ENCODE data around the gene DIO3.
"Not testable (repeated sequence)": the region's sequence is repeated elsewhere in the genome, so short reads cannot be mapped to it uniquely, and the experiment has no call there.

The DIO3 gene

DNA sequence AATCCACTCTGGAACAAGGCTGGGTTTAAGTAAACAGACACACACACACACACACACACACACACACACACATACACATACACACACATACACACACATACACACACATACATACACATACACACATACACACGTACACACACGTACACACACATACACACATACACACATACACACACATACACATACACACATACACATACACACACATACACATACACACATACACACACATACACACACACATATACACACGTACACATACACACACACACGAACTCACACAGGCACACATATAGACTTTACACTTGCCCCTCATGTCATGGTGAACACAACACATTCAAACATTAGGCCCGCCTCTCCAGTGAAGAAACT is 5.6 kb upstream of the DIO3 start:
- H3K9ac ChIP-seq (ENCODE audit: low read length); H3K4me3 ChIP-seq (ENCODE audit: low read length); H3K36me3 ChIP-seq (ENCODE audit: control insufficient read depth, insufficient read depth, low read length); H3K9me3 ChIP-seq (ENCODE audit: control insufficient read depth, low read length); H3K4me1 ChIP-seq (ENCODE audit: control insufficient read depth, insufficient read depth, low read length): not testable (repeated sequence)
- peaks cover 24% of the 10 kb centered on the region for H3K27me3 ChIP-seq (ENCODE audit: control insufficient read depth, insufficient read depth, low read length)

- Histone ChIP-seq H3K9me3 (ENCODE audit: control insufficient read depth, low read length) (no peaks in the 10 kb centered on the region), H3K27me3 (ENCODE audit: control insufficient read depth, insufficient read depth, low read length) (peaks cover 24% of the 10 kb centered on the region), H3K36me3 (ENCODE audit: control insufficient read depth, insufficient read depth, low read length) (no peaks in the 10 kb centered on the region), H3K9ac (ENCODE audit: low read length) (no peak overlapping the region), H3K4me1 (ENCODE audit: control insufficient read depth, insufficient read depth, low read length) (no peaks in the 10 kb centered on the region), H3K4me3 (ENCODE audit: low read length) (no peak overlapping the region)
These were observed 5.2 kb upstream of the DIO3 start for GRCh38 chr14:101556131-101556530.

DNA sequence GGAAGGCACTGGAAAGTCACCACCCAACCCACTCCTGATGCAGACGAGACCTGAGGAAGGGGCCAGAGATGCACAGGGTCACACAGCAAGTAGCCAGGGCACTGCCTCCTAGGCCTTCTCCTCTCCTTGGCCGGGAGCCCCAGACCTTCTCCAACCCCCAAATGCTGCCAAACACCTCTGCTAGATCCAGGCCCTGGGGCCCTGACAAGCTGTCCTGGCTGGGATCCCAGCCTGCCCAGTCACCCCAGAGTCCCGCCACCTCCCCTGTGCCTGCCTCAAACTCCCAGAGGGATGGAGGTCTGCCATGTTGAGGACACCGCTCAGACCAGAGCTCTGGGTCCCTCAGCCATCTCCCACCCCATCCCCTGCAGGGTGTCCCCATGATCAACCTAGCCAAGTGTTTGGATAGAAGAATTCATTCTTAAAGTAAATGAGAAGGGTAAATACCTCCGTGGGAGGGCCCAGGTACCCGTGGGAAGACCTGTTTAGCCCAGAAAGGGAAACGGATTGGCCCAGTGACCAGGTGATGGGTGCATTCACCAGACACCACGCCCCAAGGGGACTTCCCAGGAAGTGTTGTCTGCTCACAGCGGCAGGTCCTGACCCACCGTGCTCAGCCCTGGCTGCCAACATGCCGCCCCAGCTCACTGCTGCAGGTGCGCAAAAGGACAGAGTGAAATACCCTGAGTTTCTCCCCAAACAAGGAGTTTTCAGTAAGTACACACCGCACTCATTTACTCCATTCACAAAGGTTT is 4.6 kb upstream of the DIO3 start:
- Histone ChIP-seq H3K27me3 (ENCODE audit: control insufficient read depth, insufficient read depth, low read length) (peaks cover 30% of the 10 kb centered on the region), H3K4me1 (ENCODE audit: control insufficient read depth, insufficient read depth, low read length) (no peaks in the 10 kb centered on the region), H3K36me3 (ENCODE audit: control insufficient read depth, insufficient read depth, low read length) (no peaks in the 10 kb centered on the region), H3K9me3 (ENCODE audit: control insufficient read depth, low read length) (no peaks in the 10 kb centered on the region), H3K4me3 (ENCODE audit: low read length) (no peak overlapping the region), H3K9ac (ENCODE audit: low read length) (no peak overlapping the region)

DNA sequence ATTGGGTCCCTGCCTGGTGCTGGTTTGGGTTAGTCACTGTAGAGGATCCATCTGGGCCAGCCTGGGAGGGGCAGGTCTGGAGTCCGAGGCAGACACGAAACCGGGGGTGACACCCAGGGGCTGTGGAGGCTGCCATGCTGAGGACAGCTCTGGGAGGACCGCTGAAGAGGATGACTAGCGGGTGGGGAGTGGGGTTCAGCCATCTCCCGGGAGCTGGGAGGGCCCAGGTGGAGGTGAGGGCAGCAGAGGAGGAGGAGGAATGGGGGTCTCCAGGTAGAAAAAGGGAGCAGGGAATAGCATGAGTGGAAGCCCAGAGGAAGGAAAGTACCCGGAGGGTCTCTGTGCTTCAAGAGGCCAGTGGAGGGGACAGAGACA is 4.0 kb upstream of the DIO3 start:
- H3K9me3 ChIP-seq (ENCODE audit: control insufficient read depth, low read length) = no peaks in the 10 kb centered on the region
- no peaks in the 10 kb centered on the region for H3K4me1 ChIP-seq (ENCODE audit: control insufficient read depth, insufficient read depth, low read length)
- no peaks in the 10 kb centered on the region for H3K36me3 ChIP-seq (ENCODE audit: control insufficient read depth, insufficient read depth, low read length)
- H3K9ac ChIP-seq (ENCODE audit: low read length) = no peak overlapping the region
- peaks cover 36% of the 10 kb centered on the region for H3K27me3 ChIP-seq (ENCODE audit: control insufficient read depth, insufficient read depth, low read length)
- H3K4me3 ChIP-seq (ENCODE audit: low read length) = no peak overlapping the region

DNA sequence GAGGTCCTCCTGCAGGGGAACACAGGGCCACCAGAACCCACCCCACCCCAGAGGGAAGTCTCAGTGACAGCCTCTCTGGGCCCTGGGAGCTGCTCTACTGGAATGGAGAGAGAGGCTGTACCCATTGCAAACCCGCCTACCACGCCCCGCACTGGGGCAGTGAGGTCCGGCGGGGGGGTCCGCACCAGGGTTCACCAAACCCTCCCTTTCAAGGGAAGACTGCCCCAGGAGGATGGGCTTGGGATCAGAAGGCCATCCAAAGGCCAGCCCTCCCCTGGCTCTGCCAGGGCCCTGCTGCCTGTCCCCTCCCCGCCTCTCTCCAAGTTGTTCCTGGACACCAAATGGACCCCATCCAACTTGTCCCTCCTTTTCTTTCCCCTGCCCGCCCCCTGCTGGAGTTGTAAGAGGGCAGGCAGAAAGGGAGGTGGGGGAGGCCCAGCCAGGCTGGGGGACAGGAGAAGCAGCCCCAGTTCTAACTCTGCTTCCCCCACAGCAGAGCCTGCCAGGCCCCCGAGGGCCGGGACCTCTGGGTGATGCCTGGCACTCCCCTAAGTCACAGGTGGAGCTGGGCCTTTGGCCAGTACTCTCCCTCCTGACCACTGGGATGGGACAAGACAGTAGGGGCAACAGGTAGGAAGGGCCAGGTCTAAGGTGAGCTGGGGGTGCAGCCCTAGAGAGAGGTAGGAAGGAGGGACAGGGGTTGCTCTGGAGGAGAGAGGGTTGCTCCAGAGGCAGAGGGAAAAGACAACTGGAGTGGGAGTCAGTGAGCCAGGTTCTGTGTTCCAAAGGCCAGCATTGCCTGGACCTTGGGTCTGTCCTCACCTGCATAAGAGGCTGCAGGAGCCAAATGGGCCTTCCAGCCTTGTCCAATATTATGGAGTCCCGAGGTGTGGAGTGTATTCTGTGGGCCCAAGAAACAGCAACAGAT is 3.2 kb upstream of the DIO3 start:
- no peaks in the 10 kb centered on the region for H3K4me1 ChIP-seq (ENCODE audit: control insufficient read depth, insufficient read depth, low read length)
- no peaks in the 10 kb centered on the region for H3K36me3 ChIP-seq (ENCODE audit: control insufficient read depth, insufficient read depth, low read length)
- peaks cover 44% of the 10 kb centered on the region for H3K27me3 ChIP-seq (ENCODE audit: control insufficient read depth, insufficient read depth, low read length)
- H3K9ac ChIP-seq (ENCODE audit: low read length) = no peak overlapping the region
- H3K4me3 ChIP-seq (ENCODE audit: low read length) = no peak overlapping the region
- no peaks in the 10 kb centered on the region for H3K9me3 ChIP-seq (ENCODE audit: control insufficient read depth, low read length)

DNA sequence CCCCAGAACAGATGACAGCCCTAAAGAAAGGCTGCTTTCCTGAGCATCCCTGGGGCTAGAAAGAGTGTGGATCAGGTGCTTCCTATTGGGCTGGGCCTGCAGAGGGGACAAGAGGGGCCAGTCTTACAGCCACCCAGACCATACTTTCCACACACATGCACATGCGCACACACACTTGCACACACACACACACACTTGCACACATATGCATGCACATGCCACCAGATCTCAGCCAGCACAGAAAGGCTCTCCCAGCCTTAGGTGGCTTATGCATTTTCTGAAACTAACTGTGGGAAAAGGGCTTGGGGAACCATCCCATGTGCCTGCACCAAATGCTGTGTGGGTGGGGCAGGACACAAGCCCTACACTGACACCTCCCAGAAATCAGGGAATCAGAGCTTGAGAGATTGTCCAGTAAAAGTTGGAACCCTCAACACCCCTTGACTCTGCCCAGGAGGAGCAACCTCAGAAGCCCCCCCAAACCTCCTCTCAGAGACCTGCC is 2.5 kb upstream of the DIO3 start:
- H3K36me3 ChIP-seq (ENCODE audit: control insufficient read depth, insufficient read depth, low read length) = no peaks in the 10 kb centered on the region
- no peaks in the 10 kb centered on the region for H3K9me3 ChIP-seq (ENCODE audit: control insufficient read depth, low read length)
- peaks cover 51% of the 10 kb centered on the region for H3K27me3 ChIP-seq (ENCODE audit: control insufficient read depth, insufficient read depth, low read length)
- H3K9ac ChIP-seq (ENCODE audit: low read length) = no peak overlapping the region
- H3K4me3 ChIP-seq (ENCODE audit: low read length) = no peak overlapping the region
- H3K4me1 ChIP-seq (ENCODE audit: control insufficient read depth, insufficient read depth, low read length) = no peaks in the 10 kb centered on the region

- Histone ChIP-seq H3K36me3 (ENCODE audit: control insufficient read depth, insufficient read depth, low read length) (no peaks in the 10 kb centered on the region), H3K9me3 (ENCODE audit: control insufficient read depth, low read length) (no peaks in the 10 kb centered on the region), H3K4me3 (ENCODE audit: low read length) (no peak overlapping the region), H3K4me1 (ENCODE audit: control insufficient read depth, insufficient read depth, low read length) (no peaks in the 10 kb centered on the region), H3K27me3 (ENCODE audit: control insufficient read depth, insufficient read depth, low read length) (peaks cover 55% of the 10 kb centered on the region), H3K9ac (ENCODE audit: low read length) (no peak overlapping the region)
These were observed 2.1 kb upstream of the DIO3 start for GRCh38 chr14:101559250-101559623.

GRCh38 chr14:101559624-101560533 is 1.4 kb upstream of the DIO3 start:
- Histone ChIP-seq H3K4me3 (ENCODE audit: low read length) (no peak overlapping the region), H3K36me3 (ENCODE audit: control insufficient read depth, insufficient read depth, low read length) (no peaks in the 10 kb centered on the region), H3K9me3 (ENCODE audit: control insufficient read depth, low read length) (no peaks in the 10 kb centered on the region), H3K4me1 (ENCODE audit: control insufficient read depth, insufficient read depth, low read length) (no peaks in the 10 kb centered on the region), H3K9ac (ENCODE audit: low read length) (no peak overlapping the region), H3K27me3 (ENCODE audit: control insufficient read depth, insufficient read depth, low read length) (peaks cover 61% of the 10 kb centered on the region)

DNA sequence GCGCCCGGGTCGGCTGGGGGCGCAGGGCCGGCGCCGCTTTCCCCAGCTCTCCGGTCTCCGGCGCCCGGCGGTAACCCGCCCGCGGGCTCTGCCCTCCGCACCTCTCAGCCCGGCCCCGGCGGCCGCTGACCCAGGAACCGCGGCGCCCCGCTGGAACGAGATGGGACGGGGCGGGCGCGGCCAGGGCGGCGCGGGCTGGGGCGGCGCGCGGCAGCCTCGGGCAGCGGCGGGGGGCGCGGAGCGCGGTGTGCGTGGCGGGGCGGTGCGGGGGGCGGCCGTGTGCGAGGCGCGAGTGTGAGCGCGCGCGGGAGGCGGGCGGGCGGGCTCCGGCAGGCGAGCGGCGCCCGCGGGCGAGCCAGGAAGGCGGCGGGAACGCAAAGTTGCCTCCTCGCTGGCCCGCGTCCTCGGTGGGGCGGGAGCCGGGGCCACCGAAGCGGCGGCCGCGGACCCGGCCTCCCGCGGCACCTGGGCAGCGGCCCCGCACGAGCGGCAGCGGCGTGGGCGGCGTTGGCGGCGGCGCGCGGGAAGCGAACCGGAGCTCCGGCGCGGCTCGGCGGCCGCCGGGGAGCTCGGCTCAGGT is 671 bp upstream of the DIO3 start:
- Histone ChIP-seq H3K9me3 (ENCODE audit: control insufficient read depth, low read length) (no peaks in the 10 kb centered on the region), H3K36me3 (ENCODE audit: control insufficient read depth, insufficient read depth, low read length) (no peaks in the 10 kb centered on the region), H3K4me1 (ENCODE audit: control insufficient read depth, insufficient read depth, low read length) (no peaks in the 10 kb centered on the region), H3K27me3 (ENCODE audit: control insufficient read depth, insufficient read depth, low read length) (peaks cover 69% of the 10 kb centered on the region), H3K9ac (ENCODE audit: low read length) (no peak overlapping the region), H3K4me3 (ENCODE audit: low read length) (no peak overlapping the region)

- H3K9me3 ChIP-seq (ENCODE audit: control insufficient read depth, low read length) = no peaks in the 10 kb centered on the region
- peaks cover 76% of the 10 kb centered on the region for H3K27me3 ChIP-seq (ENCODE audit: control insufficient read depth, insufficient read depth, low read length)
- no peaks in the 10 kb centered on the region for H3K4me1 ChIP-seq (ENCODE audit: control insufficient read depth, insufficient read depth, low read length)
- H3K4me3 ChIP-seq (ENCODE audit: low read length) = no peak overlapping the region
- H3K36me3 ChIP-seq (ENCODE audit: control insufficient read depth, insufficient read depth, low read length) = no peaks in the 10 kb centered on the region
- no peak overlapping the region for H3K9ac ChIP-seq (ENCODE audit: low read length)
These were observed 699 bp downstream of the DIO3 start for GRCh38 chr14:101561897-101562490.

- H3K36me3 ChIP-seq (ENCODE audit: control insufficient read depth, insufficient read depth, low read length) = no peaks in the 10 kb centered on the region
- no peak overlapping the region for H3K4me3 ChIP-seq (ENCODE audit: low read length)
- H3K4me1 ChIP-seq (ENCODE audit: control insufficient read depth, insufficient read depth, low read length) = no peaks in the 10 kb centered on the region
- no peaks in the 10 kb centered on the region for H3K9me3 ChIP-seq (ENCODE audit: control insufficient read depth, low read length)
- peaks cover 81% of the 10 kb centered on the region for H3K27me3 ChIP-seq (ENCODE audit: control insufficient read depth, insufficient read depth, low read length)
- no peak overlapping the region for H3K9ac ChIP-seq (ENCODE audit: low read length)
These were observed 1.5 kb downstream of the DIO3 start for GRCh38 chr14:101562659-101563351.
